ENCODE results near the gene ZFP69.

DNA sequence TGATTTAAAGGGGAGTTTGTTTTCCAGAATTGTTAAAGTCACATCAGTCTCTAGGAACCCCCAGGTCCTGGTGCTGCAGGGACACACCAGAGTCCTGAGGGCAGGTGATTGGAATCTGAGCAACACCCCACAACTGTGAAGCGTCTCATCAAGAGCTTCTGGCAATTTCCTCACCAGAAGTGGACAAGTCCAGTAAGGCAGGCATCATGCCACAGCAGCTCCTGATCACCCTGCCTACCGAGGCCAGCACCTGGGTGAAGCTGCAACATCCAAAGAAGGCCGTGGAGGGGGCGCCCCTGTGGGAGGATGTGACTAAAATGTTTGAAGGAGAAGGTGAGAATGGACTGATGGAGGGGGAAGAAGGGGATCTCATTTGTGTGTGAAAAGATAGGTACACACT, 2.1 kb downstream of the ZFP69 start:
- TF ChIP-seq, protein P1, sequence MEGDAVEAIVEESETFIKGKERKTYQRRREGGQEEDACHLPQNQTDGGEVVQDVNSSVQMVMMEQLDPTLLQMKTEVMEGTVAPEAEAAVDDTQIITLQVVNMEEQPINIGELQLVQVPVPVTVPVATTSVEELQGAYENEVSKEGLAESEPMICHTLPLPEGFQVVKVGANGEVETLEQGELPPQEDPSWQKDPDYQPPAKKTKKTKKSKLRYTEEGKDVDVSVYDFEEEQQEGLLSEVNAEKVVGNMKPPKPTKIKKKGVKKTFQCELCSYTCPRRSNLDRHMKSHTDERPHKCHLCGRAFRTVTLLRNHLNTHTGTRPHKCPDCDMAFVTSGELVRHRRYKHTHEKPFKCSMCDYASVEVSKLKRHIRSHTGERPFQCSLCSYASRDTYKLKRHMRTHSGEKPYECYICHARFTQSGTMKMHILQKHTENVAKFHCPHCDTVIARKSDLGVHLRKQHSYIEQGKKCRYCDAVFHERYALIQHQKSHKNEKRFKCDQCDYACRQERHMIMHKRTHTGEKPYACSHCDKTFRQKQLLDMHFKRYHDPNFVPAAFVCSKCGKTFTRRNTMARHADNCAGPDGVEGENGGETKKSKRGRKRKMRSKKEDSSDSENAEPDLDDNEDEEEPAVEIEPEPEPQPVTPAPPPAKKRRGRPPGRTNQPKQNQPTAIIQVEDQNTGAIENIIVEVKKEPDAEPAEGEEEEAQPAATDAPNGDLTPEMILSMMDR (conservative IDR thresholded peaks at IDR 0.05): no peak
- TF ChIP-seq ZFX (IDR thresholded peaks at IDR 0.05): no peak

All from C4-2B (cell line).